GM03348 (cell line): ENCODE results near the gene INTS11.
"Not testable (repeated sequence)": the region's sequence is repeated elsewhere in the genome, so short reads cannot be mapped to it uniquely, and the experiment has no call there.

ENCODE experiments used
- DNase-seq: peaks from one replicate; pipeline ENCODE4 v3.0.0; 2012; ENCODE audit warnings: low spot score

Gene INTS11

GRCh38 chr1:1324524-1325287, at the start of gene INTS11, which contains the start of gene CPTP:
Gene INTS11, minus strand, starts transcription at chr1:1324660. Its CDS starts 52 bp downstream, at chr1:1324608.
Gene CPTP, plus strand, starts transcription at chr1:1324802. Its CDS starts 2,109 bp downstream, at chr1:1326911.
- peak; percentile 99 for DNase-seq

GRCh38 chr1:1373815-1374588, 49.5 kb upstream of the INTS11 start:
- DNase-seq: no peak

- DNase-seq: no peak
Observed at GRCh38 chr1:1373051-1373814, 48.8 kb upstream of the INTS11 start.

- DNase-seq: peak; percentile 87
Observed at GRCh38 chr1:1371746-1372711, 47.6 kb upstream of the INTS11 start.

GRCh38 chr1:1371364-1371745, 46.9 kb upstream of the INTS11 start:
- no peak for DNase-seq

GRCh38 chr1:1370771-1371300, 46.4 kb upstream of the INTS11 start:
- no peak for DNase-seq

- not testable (repeated sequence) for DNase-seq
Observed at GRCh38 chr1:1370094-1370493, 45.6 kb upstream of the INTS11 start.

GRCh38 chr1:1367315-1367714, 42.9 kb upstream of the INTS11 start:
- no peak for DNase-seq

- no peak for DNase-seq
Observed at GRCh38 chr1:1366699-1367066, 42.2 kb upstream of the INTS11 start.

- DNase-seq: no peak
Observed at GRCh38 chr1:1365875-1366698, 41.6 kb upstream of the INTS11 start.

- DNase-seq: no peak
Observed at GRCh38 chr1:1364266-1364665, 39.8 kb upstream of the INTS11 start.

GRCh38 chr1:1361982-1362423, 37.5 kb upstream of the INTS11 start:
- DNase-seq: peak; percentile 90

GRCh38 chr1:1361233-1361981, 36.9 kb upstream of the INTS11 start:
- no peak for DNase-seq

- peak; percentile 95 for DNase-seq
Observed at GRCh38 chr1:1360506-1361169, 36.2 kb upstream of the INTS11 start.

- peak; percentile 77 for DNase-seq
Observed at GRCh38 chr1:1359664-1360468, 35.4 kb upstream of the INTS11 start.

- peak; percentile 75 for DNase-seq
Observed at GRCh38 chr1:1359308-1359663, 34.8 kb upstream of the INTS11 start.

GRCh38 chr1:1358433-1359271, 34.2 kb upstream of the INTS11 start, which contains the start of gene MXRA8:
Gene MXRA8, minus strand, starts transcription at chr1:1358555. Its CDS starts 51 bp downstream, at chr1:1358504.
- peak; percentile 93 for DNase-seq
